GM18511 (cell line): ENCODE measurements around the gene TUBA3D.
"Not testable (repeated sequence)": the region's sequence is repeated elsewhere in the genome, so short reads cannot be mapped to it uniquely, and the experiment has no call there.

Experiments used
- ATAC-seq: cut with Tn5 transposase; IDR thresholded peaks from one replicate; pipeline ENCODE4 v1.9.1; 2021; ENCODE audit warnings: mild to moderate bottlenecking, moderate library complexity; ENCODE audit not compliant: unreplicated experiment

Gene TUBA3D

DNA sequence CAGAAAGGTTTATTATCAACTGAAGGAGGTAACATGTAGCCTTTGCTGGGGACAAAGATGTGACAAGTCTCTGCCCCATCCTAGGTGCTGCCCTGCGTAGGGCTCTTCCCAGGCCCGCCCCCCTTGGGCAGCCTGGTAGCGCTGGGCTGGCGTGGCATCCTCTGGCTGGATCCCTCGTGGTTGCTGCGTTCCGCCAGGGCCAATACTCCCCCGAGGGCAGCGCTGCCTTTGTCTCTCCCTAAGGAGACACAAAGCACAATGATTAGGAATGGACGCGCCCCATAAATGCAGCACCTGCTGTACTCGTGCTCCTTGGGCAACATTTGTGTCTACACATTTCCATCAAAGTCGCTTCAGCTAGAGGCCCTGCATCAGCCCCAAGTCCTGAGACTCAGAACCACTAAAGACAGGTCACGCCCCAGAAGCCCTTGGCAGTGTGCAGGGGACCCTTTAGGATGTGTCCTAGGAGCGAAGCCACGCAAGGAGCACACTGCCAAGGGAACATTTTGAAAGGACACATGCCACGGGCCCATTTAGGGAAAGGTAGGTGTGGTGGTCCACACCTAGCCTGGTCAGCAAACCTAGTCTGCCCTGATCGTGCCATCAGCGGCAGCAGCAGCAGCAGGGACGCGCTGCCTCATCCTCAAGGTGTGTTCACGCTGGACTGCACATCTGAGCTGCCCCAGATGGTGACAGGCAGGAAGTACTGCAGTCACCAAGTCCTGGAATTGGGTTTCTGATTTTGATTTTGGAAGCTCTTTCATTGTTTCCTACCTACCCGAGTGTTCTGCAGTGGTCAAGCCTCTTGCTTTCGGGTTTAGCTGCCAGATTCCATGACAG is 8.3 kb downstream of the TUBA3D start:
- ATAC-seq: not testable (repeated sequence)

DNA sequence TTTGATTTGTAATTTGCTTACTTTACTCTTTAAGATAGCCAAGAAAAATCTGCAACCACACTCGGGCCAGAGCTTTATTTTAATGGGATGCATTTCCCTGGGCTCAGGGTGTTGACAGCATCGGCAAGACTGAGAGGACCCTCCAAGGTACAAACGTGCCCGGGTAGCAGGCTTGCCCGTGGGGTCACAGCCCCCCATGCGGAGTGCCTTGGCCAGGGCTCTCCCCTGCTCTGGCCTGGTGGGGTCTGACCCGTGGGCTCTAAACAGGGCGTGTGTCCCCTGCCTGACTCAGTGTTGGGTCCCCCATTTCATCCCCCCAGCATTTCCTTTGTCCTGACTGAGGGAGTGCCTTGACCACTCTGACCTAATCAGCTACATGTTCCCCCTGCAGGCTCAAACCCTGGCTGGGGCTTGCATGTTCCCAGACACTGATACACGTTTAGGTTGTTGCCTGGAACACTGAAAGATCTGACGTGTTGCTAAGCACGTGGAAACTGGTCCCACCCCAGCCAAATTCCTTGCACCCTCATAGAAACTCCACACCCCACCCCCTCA is 9.1 kb downstream of the TUBA3D start:
- ATAC-seq: not testable (repeated sequence)

DNA sequence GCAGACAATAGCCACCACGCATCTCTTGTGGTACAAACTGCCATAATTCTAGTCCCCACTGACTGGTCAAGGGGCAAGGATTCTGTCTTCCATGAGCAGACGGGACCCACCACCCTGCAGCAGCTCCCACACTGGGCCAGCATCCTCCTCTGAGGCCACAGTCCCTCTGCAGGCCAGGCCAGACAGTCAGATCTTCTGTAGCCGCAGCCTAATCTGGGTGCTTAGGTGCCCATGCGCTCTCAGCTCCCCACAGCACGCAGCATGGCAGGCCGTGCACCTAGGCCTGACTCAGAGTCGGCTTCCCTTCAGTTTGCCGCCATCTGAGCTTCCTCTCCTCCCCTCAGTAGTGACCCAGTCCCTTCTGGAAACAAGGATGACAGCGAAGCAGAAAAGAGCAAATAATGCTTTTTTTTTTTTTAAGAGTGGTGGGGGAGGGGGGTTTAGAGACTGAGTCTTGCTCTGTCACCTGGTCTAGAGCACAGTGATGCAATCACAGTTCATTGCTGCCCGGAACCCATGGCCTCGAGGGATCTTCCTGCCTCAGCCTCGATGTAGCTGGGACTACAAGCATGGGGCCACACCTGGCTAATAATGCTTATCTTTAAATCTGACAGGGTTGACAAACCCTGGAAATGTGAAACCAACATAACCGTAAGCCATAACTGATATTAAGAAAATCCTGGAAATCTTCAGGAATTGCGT is 10.4 kb downstream of the TUBA3D start:
- not testable (repeated sequence) for ATAC-seq

DNA sequence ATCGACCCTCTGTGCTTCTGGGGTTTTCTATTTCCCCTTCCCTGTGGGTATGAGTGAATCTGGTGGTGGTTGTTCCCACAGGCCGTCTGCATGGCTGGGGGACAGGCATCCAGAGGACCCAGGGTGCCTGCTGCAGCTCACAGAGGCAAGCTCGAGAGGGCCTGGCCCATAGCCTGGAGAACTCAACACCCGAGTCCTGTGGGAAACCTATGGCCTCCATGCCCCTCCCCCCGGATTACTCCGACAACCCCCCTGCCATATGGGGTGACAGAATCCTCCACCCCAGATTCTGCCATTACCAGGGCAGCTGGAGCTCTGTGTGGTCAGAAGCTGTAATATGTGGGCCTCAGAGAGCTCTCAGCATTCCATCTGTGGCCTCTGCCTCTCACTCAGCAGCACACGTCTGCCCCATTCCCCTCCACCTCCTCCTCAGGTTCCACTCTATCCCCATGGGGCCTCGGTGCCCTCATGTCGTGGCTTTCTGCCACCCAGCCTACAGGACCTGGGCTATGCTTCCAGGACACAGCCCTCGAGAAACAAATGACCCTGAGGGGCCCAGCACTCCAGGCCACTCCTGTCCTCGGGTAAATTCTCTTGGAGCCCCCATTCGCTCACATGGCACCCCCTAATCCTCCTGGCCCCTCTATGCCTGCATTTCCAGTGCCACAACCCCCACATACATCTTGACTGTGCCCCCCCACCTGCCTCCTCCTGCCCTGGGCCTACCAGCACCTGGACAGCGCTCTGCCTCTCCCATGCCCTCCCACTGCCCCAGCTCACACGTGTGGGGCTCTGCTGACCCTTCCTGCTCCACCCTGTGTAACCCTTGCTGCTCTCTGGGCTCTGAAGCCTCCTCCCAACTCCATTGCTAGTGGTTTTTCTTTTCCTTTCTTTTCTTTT is 12.6 kb downstream of the TUBA3D start:
- no peak for ATAC-seq

DNA sequence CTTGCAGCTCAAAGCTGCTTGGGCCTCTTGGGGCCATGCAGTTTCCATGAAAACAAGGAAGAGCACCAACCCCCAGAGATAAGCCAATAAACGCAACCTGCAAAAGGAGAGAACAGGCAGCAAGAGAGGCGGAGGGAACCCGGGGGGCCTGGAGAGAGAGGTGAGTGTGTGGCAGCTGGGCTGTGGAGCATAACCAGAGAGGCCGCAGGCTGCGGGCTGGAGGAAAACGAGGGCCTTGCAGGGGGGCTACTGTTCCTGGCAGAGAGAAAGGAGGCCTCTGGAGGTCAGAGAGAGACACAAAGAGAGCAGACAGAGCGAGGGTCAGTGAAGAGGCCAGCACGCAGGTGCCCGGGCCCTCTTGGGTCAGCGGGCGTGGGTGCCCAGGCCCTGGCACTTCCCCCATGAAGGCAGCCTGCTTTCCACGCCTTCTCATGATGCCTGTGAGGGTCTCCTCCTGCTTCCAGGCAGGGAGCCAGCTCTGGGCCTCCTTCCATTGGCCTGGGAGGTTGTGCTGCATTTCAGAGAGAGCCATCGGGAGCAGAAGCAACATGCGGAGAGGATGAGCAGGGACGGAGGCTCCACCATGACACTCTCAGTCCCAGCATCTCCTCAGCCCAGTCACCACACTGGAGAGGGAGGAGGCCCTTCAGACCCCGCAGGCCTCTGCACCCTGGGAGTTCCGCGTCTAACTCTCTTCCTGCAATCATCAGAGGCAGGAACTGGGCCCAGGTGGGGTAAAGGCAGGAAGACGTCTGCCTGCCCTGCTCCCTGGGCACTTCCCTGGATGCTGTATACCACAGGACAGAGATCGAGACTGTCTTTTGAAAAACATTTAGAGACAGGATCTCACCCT is 14.9 kb downstream of the TUBA3D start:
- ATAC-seq: not testable (repeated sequence)

DNA sequence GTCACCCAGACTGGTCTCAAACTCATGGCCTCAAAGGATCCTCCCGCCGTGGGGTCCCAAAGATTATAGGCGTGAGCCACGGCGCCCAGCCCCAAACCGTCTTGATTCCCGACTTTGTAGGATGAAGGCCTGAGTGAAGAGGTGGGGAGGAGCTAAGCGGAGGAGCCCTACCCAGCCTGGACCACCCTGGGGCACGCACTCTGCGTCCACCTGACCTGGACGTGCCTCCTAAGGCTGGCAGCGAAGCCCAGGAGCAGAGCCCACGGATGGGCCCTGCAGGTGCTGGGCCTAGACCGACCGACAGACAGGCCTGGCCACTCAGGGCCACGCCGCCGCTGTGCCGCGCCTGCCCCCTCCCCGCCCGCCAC is 15.5 kb downstream of the TUBA3D start:
- ATAC-seq: not testable (repeated sequence)

DNA sequence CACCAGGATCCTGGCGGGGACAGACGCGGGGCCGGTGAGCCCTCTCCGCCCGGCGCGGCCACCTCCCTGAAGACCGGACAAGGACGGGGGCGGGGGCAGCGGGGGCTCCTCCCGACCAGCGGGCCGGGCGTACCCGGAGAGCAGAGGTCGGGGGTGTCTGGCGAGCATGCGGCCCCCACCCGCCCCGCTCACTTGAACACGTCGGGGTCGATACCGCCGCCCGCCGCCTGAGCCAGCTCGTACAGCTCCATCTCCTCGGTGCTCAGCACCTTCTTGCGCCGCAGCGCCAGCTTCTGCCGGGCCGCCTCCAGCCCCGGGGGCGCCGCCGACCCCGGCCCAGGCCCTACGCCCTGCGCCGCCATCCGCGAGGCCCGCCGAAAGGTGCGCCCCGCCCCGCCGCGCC is 16.1 kb downstream of the TUBA3D start, which contains the start of gene MZT2A:
Gene MZT2A, minus strand, starts transcription at position 383 of the 403 bp plus-strand sequence. Its CDS starts 21 bp downstream, at position 362.
- ATAC-seq: peak; percentile 11

DNA sequence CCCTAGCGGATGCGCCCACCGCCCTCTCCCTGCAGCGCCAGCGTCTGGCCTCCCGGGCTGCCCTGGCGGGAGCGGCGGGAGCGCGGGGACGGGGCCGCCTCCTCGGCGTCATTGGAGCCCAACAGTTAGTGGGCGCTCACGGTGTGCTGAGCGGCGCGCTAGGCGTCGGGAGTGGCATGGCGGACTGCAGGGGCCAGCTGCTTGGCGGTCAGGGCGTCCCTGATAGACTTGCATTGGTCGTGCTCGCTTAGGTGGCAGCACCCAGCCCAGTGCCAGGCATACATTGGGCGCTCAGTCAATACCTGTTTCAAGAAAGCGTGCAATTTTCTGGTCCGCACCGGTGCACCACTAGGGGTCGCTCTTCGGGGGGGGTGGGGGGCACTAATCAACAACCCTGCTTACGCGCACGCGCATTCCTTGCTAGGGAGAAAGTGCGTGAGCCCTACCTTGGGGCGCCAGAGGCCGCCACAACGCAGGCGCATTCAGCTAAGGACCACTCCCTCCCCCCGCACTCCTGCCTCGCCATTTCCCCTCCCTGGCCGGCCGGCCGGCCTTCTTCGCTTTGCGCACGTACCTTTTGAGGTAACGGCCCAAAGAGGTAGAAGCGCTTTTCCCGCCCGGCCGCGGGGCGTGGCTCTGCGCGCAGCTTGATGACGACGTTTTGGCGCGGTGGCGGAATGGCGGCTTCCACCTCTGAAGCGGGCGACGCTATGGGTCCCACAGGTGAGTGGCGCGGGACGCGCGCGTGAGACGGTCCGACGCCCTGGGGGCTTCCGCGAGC is 16.7 kb downstream of the TUBA3D start:
- ATAC-seq: peak; percentile 76

DNA sequence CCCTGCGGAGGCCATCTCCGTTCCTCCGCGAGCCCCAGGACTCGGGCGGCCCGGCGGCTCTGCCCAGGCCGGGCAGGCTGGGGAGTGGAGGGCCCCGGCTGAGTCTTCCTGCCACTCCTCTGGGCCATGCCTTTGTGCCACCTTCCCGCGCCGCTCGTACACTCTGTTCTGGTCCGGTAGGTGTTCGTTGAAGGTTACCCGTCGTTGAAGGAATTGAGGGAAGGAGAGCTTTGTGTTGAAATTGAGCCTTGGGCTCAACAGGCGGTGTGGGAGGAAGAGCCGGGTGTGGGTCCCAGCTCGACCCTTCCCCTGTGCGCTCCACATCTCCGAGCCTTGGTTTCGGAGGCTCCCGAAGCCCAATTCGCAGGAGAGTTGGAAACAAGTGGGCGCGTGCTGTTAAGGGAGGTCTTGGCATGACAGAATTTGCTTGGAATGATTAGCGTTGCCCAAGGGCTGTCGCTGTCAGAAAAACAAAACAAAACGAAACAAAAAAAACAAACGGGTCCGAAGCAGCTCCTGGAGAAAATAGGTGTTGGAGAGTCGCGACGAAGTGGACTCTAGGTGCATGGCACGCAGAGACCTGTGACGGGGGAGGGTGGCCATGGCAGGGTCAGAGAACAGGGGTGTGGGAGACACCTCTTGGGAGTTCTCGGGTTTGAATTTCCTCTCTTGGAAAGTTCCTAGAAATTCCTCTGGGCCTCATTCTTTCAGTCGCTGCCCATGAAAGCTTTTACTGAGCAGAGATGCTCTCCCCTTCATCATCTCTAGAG is 17.5 kb downstream of the TUBA3D start:
- peak; percentile 28 for ATAC-seq

DNA sequence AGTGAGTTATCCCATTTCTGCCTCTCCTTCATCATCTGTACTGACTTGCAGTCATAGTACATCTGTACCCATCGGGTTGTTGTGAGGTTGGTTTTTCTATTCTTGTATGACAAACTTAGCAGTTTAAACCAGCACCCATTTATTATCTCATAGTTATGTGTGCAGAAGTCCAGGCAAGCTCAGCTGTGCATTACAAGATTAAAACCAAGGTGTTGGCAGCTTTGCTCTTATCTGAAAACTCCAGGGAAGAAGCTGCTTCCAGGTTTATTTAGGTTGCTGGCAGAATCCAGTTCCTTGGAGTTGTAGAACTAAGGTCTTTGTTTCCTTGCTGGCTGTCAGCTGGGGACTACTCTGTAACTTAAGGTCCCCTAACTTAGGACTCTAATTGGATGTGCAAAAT is 19.6 kb downstream of the TUBA3D start:
- ATAC-seq: not testable (repeated sequence)

DNA sequence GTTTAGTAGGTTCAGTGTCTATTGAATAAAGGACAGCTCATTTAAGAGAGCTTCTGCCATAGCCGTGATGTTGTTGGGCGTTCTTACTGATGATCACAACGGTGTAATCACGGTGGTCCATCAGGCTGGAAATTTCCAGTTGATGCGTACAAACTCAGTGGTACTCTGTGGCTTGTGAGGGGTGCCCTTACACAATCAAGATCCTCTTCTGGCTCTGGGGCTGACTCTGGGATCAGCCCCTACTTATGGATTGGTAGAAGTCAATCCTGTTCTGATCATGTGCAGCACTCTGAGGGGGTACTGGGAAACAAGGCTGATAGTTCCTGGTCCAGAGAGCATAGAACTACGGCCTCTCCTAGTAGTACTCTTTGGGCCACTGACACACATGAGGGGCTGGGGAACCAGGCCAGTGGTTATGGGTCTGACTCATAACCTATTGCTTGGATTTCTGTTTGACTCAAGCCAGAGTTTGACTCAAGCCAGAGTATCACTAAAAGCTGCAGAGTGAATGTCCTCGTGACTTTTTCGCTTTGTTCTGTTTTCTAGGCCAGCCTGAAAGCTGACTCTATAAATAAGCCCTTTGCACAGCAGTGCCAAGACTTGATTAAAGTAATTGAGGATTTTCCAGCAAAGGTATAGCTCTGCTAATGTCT is 22.5 kb downstream of the TUBA3D start:
- ATAC-seq: peak; percentile 92

DNA sequence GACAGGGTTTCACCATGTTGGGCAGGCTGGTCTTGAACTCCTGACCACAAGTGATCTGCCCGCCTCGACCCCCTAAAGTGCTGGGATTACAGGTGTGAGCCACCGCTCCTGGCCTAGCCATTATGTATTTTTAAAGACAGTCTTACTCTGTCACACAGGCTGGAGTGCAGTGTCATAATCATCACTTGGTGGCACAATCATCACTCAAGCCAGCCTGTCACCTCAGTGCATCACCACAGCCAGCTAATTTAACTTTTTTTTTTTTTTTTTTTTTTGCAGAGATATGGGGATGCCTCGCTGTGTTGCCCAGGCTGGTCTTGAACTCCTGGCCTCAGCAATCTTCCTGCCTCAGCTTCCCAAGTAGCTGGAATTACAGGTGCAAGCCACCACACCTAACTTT is 27.7 kb downstream of the TUBA3D start:
- ATAC-seq: not testable (repeated sequence)

DNA sequence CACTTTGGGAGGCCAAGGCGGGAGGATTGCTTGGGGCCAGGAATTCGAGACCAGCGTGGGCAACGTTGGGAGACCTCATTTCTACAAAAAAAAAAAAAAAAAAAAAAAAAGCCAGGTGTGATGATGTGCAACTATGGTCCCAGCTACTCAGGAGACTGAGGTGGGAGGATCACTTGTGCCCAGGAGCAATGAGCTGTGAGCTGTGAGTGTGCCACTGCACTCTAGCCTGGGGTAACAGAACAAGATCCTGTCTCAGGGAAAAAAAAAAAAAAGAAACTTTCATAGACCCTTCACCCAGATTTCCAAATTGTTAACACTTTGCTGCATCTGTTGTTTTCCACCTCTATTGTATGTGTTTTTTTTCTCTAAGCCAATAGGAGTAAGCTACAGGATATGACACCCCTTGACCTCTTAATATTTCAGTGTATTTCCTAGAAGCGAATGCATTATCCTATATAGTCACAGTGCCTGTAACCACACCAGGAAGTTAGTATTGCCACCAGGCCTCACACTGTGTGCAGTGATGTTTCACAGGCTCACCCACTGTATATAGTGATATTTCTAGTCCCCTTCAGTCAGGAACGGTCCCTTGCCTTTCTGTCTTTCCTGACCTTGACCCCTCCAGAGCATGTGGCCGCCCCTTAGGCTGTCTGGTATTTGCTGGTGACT is 28.3 kb downstream of the TUBA3D start:
- ATAC-seq: not testable (repeated sequence)

DNA sequence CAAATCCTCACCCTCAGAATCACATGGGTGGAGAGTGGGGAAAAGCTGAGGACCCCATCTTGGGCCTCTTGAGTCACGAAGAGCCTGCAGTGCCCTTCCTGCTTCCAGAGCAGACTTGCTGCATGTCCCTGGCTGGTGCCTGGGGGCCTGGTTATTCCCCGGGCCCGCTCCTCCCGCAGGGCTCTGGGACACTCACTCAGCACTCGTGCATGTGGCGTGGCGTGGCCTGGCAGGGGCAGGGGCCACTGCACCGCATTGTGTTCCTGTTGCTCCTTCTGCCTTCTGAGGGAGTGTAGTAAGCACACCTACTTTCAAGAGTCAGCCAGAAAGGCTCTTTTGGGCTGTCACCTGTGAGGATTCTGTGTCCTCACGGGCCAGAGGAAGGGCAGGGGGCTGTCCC is 33.7 kb downstream of the TUBA3D start:
- ATAC-seq: no peak

DNA sequence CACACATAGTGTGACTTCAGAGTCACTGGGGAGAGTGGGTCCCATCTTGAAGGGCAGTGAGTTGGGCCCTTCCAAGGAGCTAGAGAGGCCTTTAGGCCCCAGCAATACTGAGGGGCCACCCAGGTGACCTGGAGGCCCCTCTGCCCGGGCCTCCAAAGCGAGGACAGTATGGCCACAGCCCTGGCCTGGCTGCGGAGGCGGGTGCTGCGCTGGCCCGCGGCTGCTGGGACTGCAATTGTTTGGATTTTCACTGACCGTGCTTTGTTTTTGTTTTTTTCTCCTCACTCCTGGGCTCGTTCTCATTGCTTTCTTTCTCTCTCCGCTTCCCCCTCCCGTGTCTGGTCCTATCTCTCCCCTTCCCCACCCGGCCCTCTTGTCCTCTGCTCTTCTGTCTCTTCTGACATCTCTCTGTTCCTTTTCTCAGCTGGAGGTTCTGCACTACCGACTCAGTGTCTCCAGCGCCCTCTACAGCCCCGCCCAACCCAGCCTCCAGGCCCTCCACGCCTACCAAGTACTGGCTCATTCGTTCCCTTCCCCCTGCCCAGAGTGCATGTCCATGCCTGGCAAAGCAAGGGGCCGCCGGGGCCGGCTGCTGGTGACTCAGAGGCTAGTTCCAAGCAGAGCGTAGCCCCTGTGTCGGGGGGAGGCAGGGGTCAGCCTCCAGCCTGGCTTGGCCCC is 35.5 kb downstream of the TUBA3D start:
- not testable (repeated sequence) for ATAC-seq

DNA sequence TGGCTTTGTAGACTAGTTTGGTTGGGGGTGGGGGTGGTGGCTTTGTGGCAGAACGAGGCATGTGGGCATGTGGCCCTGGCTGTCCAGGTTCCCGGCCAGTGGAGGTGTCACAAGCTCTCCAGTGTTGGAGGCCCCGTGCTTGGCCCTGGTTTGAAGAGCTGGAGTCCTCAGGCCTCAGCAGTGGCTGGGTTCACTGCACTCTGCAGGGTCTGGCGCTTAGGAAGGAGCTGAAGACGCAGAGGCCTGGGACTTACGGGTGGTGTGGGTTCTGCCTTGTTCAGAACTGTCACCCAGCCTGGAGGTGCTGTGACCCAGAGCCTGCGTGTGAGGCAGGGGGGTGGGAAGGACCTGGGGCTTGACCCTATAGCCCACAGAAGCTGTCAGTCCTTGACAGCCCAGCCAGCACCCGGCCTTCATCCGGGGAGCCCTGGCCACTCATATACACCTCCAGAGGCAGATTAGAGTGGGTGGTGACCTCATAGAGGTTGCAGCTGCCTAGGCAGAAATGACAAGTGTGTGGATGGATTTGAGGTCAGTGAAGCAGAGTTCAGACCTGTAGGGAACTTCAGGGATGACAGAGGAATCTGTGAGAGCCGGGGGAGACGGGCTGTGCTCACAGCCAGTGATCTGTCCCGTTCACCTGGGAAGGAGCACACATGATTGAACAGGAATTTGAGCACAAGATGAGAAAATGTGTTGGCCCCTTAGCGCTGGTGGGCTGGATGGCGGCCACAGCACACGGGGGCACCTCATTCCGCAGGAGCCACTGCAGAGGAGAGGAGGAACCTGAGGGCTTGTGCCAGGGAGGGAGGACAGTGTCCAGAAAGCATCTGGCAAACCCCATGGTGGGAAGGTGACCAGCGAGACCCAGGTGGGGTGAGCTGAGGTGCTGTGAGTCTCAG is 36.3 kb downstream of the TUBA3D start:
- ATAC-seq: not testable (repeated sequence)
